Sigmoid colon (tissue), 4 donors: ENCODE data around the gene MKNK1.

Experiments used
- CTCF ChIP-seq, 4 experiments: fragments of 450-650 bp in 3 of 4; fragments of 200-600 bp in 1 of 4; IDR thresholded peaks; one replicate each; pipeline ENCODE4 v1.5.1; 2016 to 2019; ENCODE audit warnings: antibody characterized with exemption in 4 of 4, mild to moderate bottlenecking in 3 of 4, moderate library complexity in 2 of 4
- EP300 ChIP-seq, 4 donors: sonication (generic); formaldehyde crosslinking; IDR thresholded peaks; one replicate each; pipeline ENCODE4 v1.6.1; 2017; ENCODE audit warnings: antibody characterized with exemption in 4 of 4
- POLR2A ChIP-seq, 2 donors: fragments of 450-650 bp; IDR thresholded peaks; one replicate each; pipeline ENCODE4 v1.6.1; 2016; ENCODE audit warnings: antibody characterized with exemption in 2 of 2, mild to moderate bottlenecking in 2 of 2, moderate library complexity in 2 of 2
- POLR2AphosphoS5 ChIP-seq, 4 donors: sonication (generic); formaldehyde crosslinking; IDR thresholded peaks; one replicate each; pipeline ENCODE4 v1.6.1; 2017; ENCODE audit warnings: antibody characterized with exemption in 4 of 4

DNA sequence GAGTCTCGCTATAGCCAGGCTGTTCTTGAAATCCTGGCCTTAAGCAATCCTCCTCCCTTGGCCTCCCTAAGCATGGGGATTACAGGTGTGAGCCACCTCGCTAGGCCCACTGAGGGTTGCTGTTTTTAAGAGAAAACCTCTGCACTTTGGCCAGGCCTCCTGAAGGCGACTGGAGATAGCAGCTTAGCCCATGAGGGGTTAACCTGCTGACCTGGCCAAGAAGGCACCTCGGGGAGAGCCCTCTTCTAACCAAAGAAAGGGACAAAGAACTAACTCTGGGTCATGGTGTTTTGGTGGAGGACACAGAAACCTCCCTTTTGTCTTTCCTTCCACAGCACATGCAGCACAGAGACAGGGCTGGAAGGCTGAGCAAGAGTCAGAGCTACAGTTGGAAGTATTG lies 35.0 kb downstream of the MKNK1 start:
- no peak for TF ChIP-seq CTCF (IDR thresholded peaks at IDR 0.05)
- no peak for TF ChIP-seq POLR2A (IDR thresholded peaks at IDR 0.05)
- no peak for TF ChIP-seq POLR2AphosphoS5 (IDR thresholded peaks at IDR 0.05)
- TF ChIP-seq EP300 (IDR thresholded peaks at IDR 0.05), result no peak
